SK-N-SH (cell line): ENCODE results near the gene EIF3F. TPM values are rescaled to one million over a fixed set of nuclear protein-coding genes. Genes with fewer than 3 reads are reported as not detected.

Source experiments
- CTCF ChIA-PET: fragments of 300-600, 350-600 bp; formaldehyde crosslinking; extraction: SDS; loops from one replicate; lab custom pipeline; 2021; lab: Yijun Ruan, JAX
- POLR2A ChIA-PET: fragments of 350-600 bp; sonication (Branson Sonifier 250); formaldehyde crosslinking; extraction: SDS; loops from one replicate; lab custom pipeline; 2020; ENCODE audit warnings: antibody characterized with exemption, inconsistent platforms; lab: Yijun Ruan, JAX
- DNase-seq: peaks from one replicate; pipeline ENCODE4 v3.0.0; 2012
- H2AFZ ChIP-seq: fragments of 200-600 bp; sonication (generic); 2 replicates; pipeline ENCODE4 v1.8.1; 2016; ENCODE audit warnings: antibody characterized with exemption, mild to moderate bottlenecking, low read depth
- H3F3A ChIP-seq: fragments of 200-600 bp; sonication (generic); replicated peaks from 2 replicates; pipeline ENCODE3; 2016; ENCODE audit warnings: antibody characterized with exemption, mild to moderate bottlenecking; ENCODE audit not compliant: insufficient read depth
- H3K27ac ChIP-seq, 2 experiments: fragments of 200-500 bp in 1 of 2; fragments of 200-600 bp in 1 of 2; sonication (Bioruptor generic) in 1 of 2; sonication (generic), shearing (Covaris generic) in 1 of 2; 2 replicates each; pipeline versions ENCODE4 v1.5.1 to v1.6.1; 2014 to 2016; ENCODE audit warnings: low read depth in 2 of 2, inconsistent platforms in 1 of 2, low read length in 1 of 2, mild to moderate bottlenecking in 1 of 2, mixed read lengths in 1 of 2
- H3K27me3 ChIP-seq: fragments of 200-600 bp; sonication (generic), shearing (Covaris generic); 2 replicates; pipeline ENCODE4 v1.6.1; 2016; ENCODE audit warnings: mixed run types; ENCODE audit not compliant: insufficient read depth
- H3K36me3 ChIP-seq, 2 experiments: fragments of 200-500 bp in 1 of 2; fragments of 200-600 bp in 1 of 2; sonication (Bioruptor generic) in 1 of 2; sonication (generic) in 1 of 2; replicated peaks in 1 of 2; 2 replicates each; pipeline versions ENCODE3 to v1.5.1; 2014 to 2016; ENCODE audit warnings: low read length in 1 of 2, mild to moderate bottlenecking in 1 of 2; ENCODE audit not compliant: insufficient read depth in 2 of 2, control insufficient read depth in 1 of 2
- H3K4me1 ChIP-seq, 2 experiments: fragments of 200-500 bp in 1 of 2; fragments of 200-600 bp in 1 of 2; sonication (Bioruptor generic) in 1 of 2; sonication (generic), shearing (Covaris generic) in 1 of 2; 2 replicates each; pipeline versions ENCODE4 v1.5.1 to v1.6.1; 2014 to 2016; ENCODE audit warnings: low read depth in 1 of 2, low read length in 1 of 2, mixed run types in 1 of 2; ENCODE audit not compliant: insufficient read depth in 2 of 2, control insufficient read depth in 1 of 2
- H3K4me2 ChIP-seq: fragments of 200-600 bp; sonication (generic), shearing (Covaris generic); 2 replicates; pipeline ENCODE4 v1.6.1; 2017; ENCODE audit warnings: mixed run types
- H3K4me3 ChIP-seq, 2 experiments: fragments of 200-500 bp in 1 of 2; fragments of 200-600 bp in 1 of 2; sonication (Bioruptor generic) in 1 of 2; sonication (generic), shearing (Covaris generic) in 1 of 2; 2 replicates each; pipeline versions ENCODE4 v1.5.1 to v1.8.1; 2014 to 2016; ENCODE audit warnings: low read depth in 2 of 2, inconsistent platforms in 1 of 2, low read length in 1 of 2, mild to moderate bottlenecking in 1 of 2, mixed read lengths in 1 of 2, moderate library complexity in 1 of 2
- H3K79me2 ChIP-seq: fragments of 200-600 bp; sonication (generic); 2 replicates; pipeline ENCODE4 v1.8.1; 2017; ENCODE audit warnings: mild to moderate bottlenecking; ENCODE audit not compliant: insufficient read depth
- H3K9ac ChIP-seq: fragments of 200-600 bp; sonication (generic); 2 replicates; pipeline ENCODE4 v1.6.1; 2017; ENCODE audit warnings: mixed run types
- H3K9me2 ChIP-seq: fragments of 200-600 bp; sonication (generic); 2 replicates; pipeline ENCODE4 v1.6.1; 2017; ENCODE audit warnings: mixed run types
- H3K9me3 ChIP-seq: fragments of 200-600 bp; sonication (generic); 2 replicates; pipeline ENCODE4 v1.6.1; 2017; ENCODE audit warnings: mixed run types, mild to moderate bottlenecking, moderate library complexity
- H4K20me1 ChIP-seq: fragments of 200-600 bp; sonication (generic); 2 replicates; pipeline ENCODE4 v1.6.1; 2017; ENCODE audit warnings: mild to moderate bottlenecking, mixed run types; ENCODE audit not compliant: insufficient read depth
- CHD2 ChIP-seq: fragments of 150-350 bp; IDR thresholded peaks from 2 replicates; pipeline ENCODE4 v1.6.1; 2018; ENCODE audit warnings: low read length; ENCODE audit not compliant: partially characterized antibody
- ELF1 ChIP-seq: IDR thresholded peaks from 2 replicates; pipeline ENCODE4 v1.4.0; 2012
- EP300 ChIP-seq, 2 experiments: IDR thresholded peaks; 2 replicates each; pipeline versions ENCODE4 v1.4.0 to v1.6.1; 2012; ENCODE audit warnings: borderline replicate concordance in 1 of 2, low read depth in 1 of 2, low read length in 1 of 2
- FOSL2 ChIP-seq: IDR thresholded peaks from 2 replicates; pipeline ENCODE4 v1.4.0; 2012; ENCODE audit warnings: low read depth, mild to moderate bottlenecking, moderate library complexity, borderline replicate concordance
- GABPA ChIP-seq: IDR thresholded peaks from 2 replicates; pipeline ENCODE4 v1.4.0; 2012; ENCODE audit warnings: low read depth, mild to moderate bottlenecking
- JUND ChIP-seq: IDR thresholded peaks from 2 replicates; pipeline ENCODE4 v1.4.0; 2012
- MEF2A ChIP-seq: IDR thresholded peaks from 2 replicates; pipeline ENCODE4 v1.4.0; 2012; ENCODE audit warnings: low read depth, borderline replicate concordance
- MXI1 ChIP-seq: IDR thresholded peaks from 2 replicates; pipeline ENCODE4 v1.6.1; 2012; ENCODE audit warnings: mild to moderate bottlenecking, low read depth, low read length, improper control_type of control experiment
- POLR2AphosphoS5 ChIP-seq: IDR thresholded peaks from 2 replicates; pipeline ENCODE4 v1.6.1; 2012; ENCODE audit warnings: low read depth, low read length
- RAD21 ChIP-seq: IDR thresholded peaks from 2 replicates; pipeline ENCODE4 v1.6.1; 2012; ENCODE audit warnings: mild to moderate bottlenecking, low read length
- RXRA ChIP-seq: IDR thresholded peaks from 2 replicates; pipeline ENCODE4 v1.4.0; 2012; ENCODE audit warnings: low read depth, mild to moderate bottlenecking, borderline replicate concordance
- SIN3A ChIP-seq: IDR thresholded peaks from 2 replicates; pipeline ENCODE4 v1.6.1; 2012; ENCODE audit warnings: low read depth, mild to moderate bottlenecking, low read length, moderate library complexity, borderline replicate concordance
- TCF12 ChIP-seq: IDR thresholded peaks from 2 replicates; pipeline ENCODE4 v1.4.0; 2012
- YY1 ChIP-seq: IDR thresholded peaks from 2 replicates; pipeline ENCODE4 v1.4.0; 2012; ENCODE audit warnings: low read depth, mild to moderate bottlenecking
- ZBTB33 ChIP-seq: IDR thresholded peaks from 2 replicates; pipeline ENCODE4 v1.4.0; 2012; ENCODE audit warnings: low read depth, borderline replicate concordance
- WGBS: methylation state at CpG from one replicate; pipeline ENCODE4 v1.1.6; 2017; ENCODE audit warnings: low lambda C conversion rate; 5-methylcytosine and 5-hydroxymethylcytosine counted together
- polyA plus RNA-seq, 3 experiments: library from polyadenylated mRNA; depleted of rRNA; stranded (reverse); fragments of >200 nt; gene quantifications; 2 replicates each; pipeline ENCODE4 v1.2.3, GENCODE V29; 2012
- TF ChIP-seq, protein P1 (sequence below): IDR thresholded peaks from 2 replicates; pipeline ENCODE4 v1.4.0; 2012; ENCODE audit warnings: low read depth
- TF ChIP-seq, protein P2 (sequence below): fragments of 150-350 bp; IDR thresholded peaks from 2 replicates; pipeline ENCODE4 v1.6.1; 2016; ENCODE audit warnings: mild to moderate bottlenecking, low read depth, low read length
- TF ChIP-seq, protein P3 (sequence below): IDR thresholded peaks from 2 replicates; pipeline ENCODE4; 2012

Gene EIF3F
- polyA plus RNA-seq, 1 of the 3 experiments (the other 2 are of a cell fraction) = 341 TPM

GRCh38 chr11:8043756-8044155, 56.6 kb downstream of the EIF3F start:
- H3K4me2 ChIP-seq = no peak overlapping the region
- no peak overlapping the region for H3K27ac ChIP-seq
- no peaks in the 10 kb centered on the region for H3F3A ChIP-seq
- H3K4me3 ChIP-seq = no peak overlapping the region
- no peak for DNase-seq
- H3K9me2 ChIP-seq = no peaks in the 10 kb centered on the region
- ChIA-PET POLR2A (no interaction called here), CTCF (interaction anchor here (1.0 to 1.9 kb wide), 2 partner anchors 10 to 46 kb away, joined by 3 to 14 read pairs; no protein-coding TSS in a partner anchor)
- no peaks in the 10 kb centered on the region; a peak in 1 of 4 replicates for H3K4me1 ChIP-seq
- no peaks in the 10 kb centered on the region for H3K27me3 ChIP-seq
- no peaks in the 10 kb centered on the region for H3K36me3 ChIP-seq
- TF ChIP-seq, protein P1, sequence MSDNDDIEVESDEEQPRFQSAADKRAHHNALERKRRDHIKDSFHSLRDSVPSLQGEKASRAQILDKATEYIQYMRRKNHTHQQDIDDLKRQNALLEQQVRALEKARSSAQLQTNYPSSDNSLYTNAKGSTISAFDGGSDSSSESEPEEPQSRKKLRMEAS = no peak
- TF ChIP-seq RXRA = no peak
- no peak for TF ChIP-seq ZBTB33
- no peak for TF ChIP-seq EP300 (IDR thresholded peaks at IDR 0.05; ENCODE audit: borderline replicate concordance in 1 of 2, low read depth in 1 of 2, low read length in 1 of 2)
- no peak for TF ChIP-seq JUND
- TF ChIP-seq SIN3A = no peak
- TF ChIP-seq POLR2AphosphoS5 = no peak
- no peak for TF ChIP-seq GABPA
- TF ChIP-seq, protein P2, sequence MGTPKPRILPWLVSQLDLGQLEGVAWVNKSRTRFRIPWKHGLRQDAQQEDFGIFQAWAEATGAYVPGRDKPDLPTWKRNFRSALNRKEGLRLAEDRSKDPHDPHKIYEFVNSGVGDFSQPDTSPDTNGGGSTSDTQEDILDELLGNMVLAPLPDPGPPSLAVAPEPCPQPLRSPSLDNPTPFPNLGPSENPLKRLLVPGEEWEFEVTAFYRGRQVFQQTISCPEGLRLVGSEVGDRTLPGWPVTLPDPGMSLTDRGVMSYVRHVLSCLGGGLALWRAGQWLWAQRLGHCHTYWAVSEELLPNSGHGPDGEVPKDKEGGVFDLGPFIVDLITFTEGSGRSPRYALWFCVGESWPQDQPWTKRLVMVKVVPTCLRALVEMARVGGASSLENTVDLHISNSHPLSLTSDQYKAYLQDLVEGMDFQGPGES = no peak
- no peak for TF ChIP-seq ELF1
- no peak for TF ChIP-seq RAD21
- TF ChIP-seq FOSL2 = no peak
- H2AFZ ChIP-seq = no peak overlapping the region
- no peaks in the 10 kb centered on the region for H4K20me1 ChIP-seq
- WGBS = 50% methylated on average over 2 of the region's 2 CpGs
- no peaks in the 10 kb centered on the region for H3K79me2 ChIP-seq
- no peak overlapping the region for H3K9ac ChIP-seq
- no peaks in the 10 kb centered on the region for H3K9me3 ChIP-seq

GRCh38 chr11:8045839-8046238, 58.7 kb downstream of the EIF3F start:
- Histone ChIP-seq H3K36me3 (no peaks in the 10 kb centered on the region), H3K9me3 (no peaks in the 10 kb centered on the region), H3K9ac (no peak overlapping the region), H3K27ac (no peak overlapping the region), H3F3A (no peaks in the 10 kb centered on the region), H2AFZ (no peak overlapping the region), H3K27me3 (no peaks in the 10 kb centered on the region), H3K79me2 (no peaks in the 10 kb centered on the region), H3K4me2 (no peak overlapping the region), H3K4me3 (no peak overlapping the region), H3K9me2 (no peaks in the 10 kb centered on the region), H4K20me1 (no peaks in the 10 kb centered on the region), H3K4me1 (no peaks in the 10 kb centered on the region; a peak in 1 of 4 replicates)
- ChIA-PET POLR2A (no interaction called here), CTCF (interaction anchor here (1.0 kb wide), 1 partner anchor 22 kb away, joined by 3 read pairs; no protein-coding TSS in a partner anchor)
- 62% methylated on average over 4 of the region's 4 CpGs for WGBS
- no peak for DNase-seq
- TF ChIP-seq CHD2 (no peak), MXI1 (no peak), MEF2A (no peak), TCF12 (no peak), YY1 (no peak)
- TF ChIP-seq, protein P3, sequence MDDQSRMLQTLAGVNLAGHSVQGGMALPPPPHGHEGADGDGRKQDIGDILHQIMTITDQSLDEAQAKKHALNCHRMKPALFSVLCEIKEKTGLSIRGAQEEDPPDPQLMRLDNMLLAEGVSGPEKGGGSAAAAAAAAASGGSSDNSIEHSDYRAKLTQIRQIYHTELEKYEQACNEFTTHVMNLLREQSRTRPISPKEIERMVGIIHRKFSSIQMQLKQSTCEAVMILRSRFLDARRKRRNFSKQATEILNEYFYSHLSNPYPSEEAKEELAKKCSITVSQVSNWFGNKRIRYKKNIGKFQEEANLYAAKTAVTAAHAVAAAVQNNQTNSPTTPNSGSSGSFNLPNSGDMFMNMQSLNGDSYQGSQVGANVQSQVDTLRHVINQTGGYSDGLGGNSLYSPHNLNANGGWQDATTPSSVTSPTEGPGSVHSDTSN = no peak
